GM23248 (cell line): ENCODE measurements around the gene PAQR4. TPM values are rescaled to one million over a fixed set of nuclear protein-coding genes. Genes with fewer than 3 reads are reported as not detected.

Experiments used
- DNase-seq: peaks from one replicate; pipeline ENCODE4 v3.0.0-alpha.2; 2015
- H2AFZ ChIP-seq: fragments of 200-600 bp; sonication (generic); 2 replicates; pipeline ENCODE4 v1.6.1; 2016; ENCODE audit warnings: antibody characterized with exemption
- H3F3A ChIP-seq: fragments of 200-600 bp; sonication (generic); 2 replicates; pipeline ENCODE4 v1.6.1; 2016; ENCODE audit warnings: mild to moderate bottlenecking, antibody characterized with exemption, mixed run types; ENCODE audit not compliant: insufficient read depth
- H3K27ac ChIP-seq: fragments of 200-600 bp; sonication (generic); 2 replicates; pipeline ENCODE4 v1.5.1; 2016; ENCODE audit warnings: mild to moderate bottlenecking
- H3K27me3 ChIP-seq: fragments of 200-600 bp; sonication (generic); replicated peaks from 2 replicates; pipeline ENCODE4 v1.6.1; 2016; ENCODE audit warnings: mild to moderate bottlenecking; ENCODE audit not compliant: insufficient read depth
- H3K36me3 ChIP-seq: fragments of 200-600 bp; sonication (generic); 2 replicates; pipeline ENCODE4 v1.6.1; 2016; ENCODE audit warnings: low read depth, mild to moderate bottlenecking
- H3K4me1 ChIP-seq: fragments of 200-600 bp; sonication (generic); 2 replicates; pipeline ENCODE4 v1.6.1; 2016; ENCODE audit warnings: mild to moderate bottlenecking; ENCODE audit not compliant: insufficient read depth
- H3K4me2 ChIP-seq: fragments of 200-600 bp; sonication (generic); one replicate; pipeline ENCODE4 v1.6.1; 2016; ENCODE audit warnings: mild to moderate bottlenecking; ENCODE audit not compliant: unreplicated experiment
- H3K4me3 ChIP-seq: fragments of 200-600 bp; sonication (generic); 2 replicates; pipeline ENCODE4 v1.5.1; 2016; ENCODE audit warnings: mild to moderate bottlenecking
- H3K79me2 ChIP-seq: fragments of 200-600 bp; sonication (generic); 2 replicates; pipeline ENCODE4 v1.6.1; 2016; ENCODE audit warnings: mild to moderate bottlenecking; ENCODE audit not compliant: insufficient read depth
- H3K9ac ChIP-seq: fragments of 200-600 bp; sonication (generic); 2 replicates; pipeline ENCODE4 v1.6.1; 2016; ENCODE audit warnings: mild to moderate bottlenecking
- H3K9me2 ChIP-seq: fragments of 200-600 bp; sonication (generic); 2 replicates; pipeline ENCODE4 v1.6.1; 2016; ENCODE audit warnings: mixed run types, mild to moderate bottlenecking, moderate library complexity; ENCODE audit not compliant: insufficient read depth
- H3K9me3 ChIP-seq: fragments of 200-600 bp; sonication (generic); one replicate; pipeline ENCODE4 v1.6.1; 2017; ENCODE audit warnings: low read depth
- H4K20me1 ChIP-seq: fragments of 200-600 bp; sonication (generic); 2 replicates; pipeline ENCODE4 v1.6.0; 2016; ENCODE audit not compliant: insufficient read depth
- EZH2 ChIP-seq: fragments of 200-600 bp; sonication (generic); IDR thresholded peaks from 2 replicates; pipeline ENCODE4 v1.6.1; 2018; ENCODE audit warnings: antibody characterized with exemption, mild to moderate bottlenecking; ENCODE audit not compliant: insufficient read depth, poor library complexity, severe bottlenecking
- EZH2phosphoT487 ChIP-seq: fragments of 200-600 bp; sonication (generic); IDR thresholded peaks from 2 replicates; pipeline ENCODE4 v1.6.1; 2018; ENCODE audit warnings: antibody characterized with exemption, moderate library complexity, mild to moderate bottlenecking, low read depth; ENCODE audit not compliant: insufficient read depth
- WGBS, 2 experiments: methylation state at CpG; one replicate each; pipeline ENCODE4 v1.1.6; 2015 to 2017; ENCODE audit warnings: low lambda C conversion rate in 2 of 2, low coverage in 1 of 2; ENCODE audit errors: missing lambda C conversion rate in 2 of 2; 5-methylcytosine and 5-hydroxymethylcytosine counted together
- in situ Hi-C: fragments of 300-500 bp; cut with MboI; formaldehyde crosslinking; loops from 2 replicates; pipeline ENCODE4 v1.15.0; 2020
- polyA plus RNA-seq: library from polyadenylated mRNA; unstranded; fragments of >200 nt; fragmentation: Nextera tagmentation; extraction: Ambion mirVana; gene quantifications from 2 replicates; pipeline ENCODE4 v1.2.1, GENCODE V29; 2016
- total RNA-seq: library from RNA; depleted of rRNA; stranded (reverse); fragments of >200 nt; shearing (Covaris generic); gene quantifications from 2 replicates; pipeline ENCODE4 v1.2.3, GENCODE V29; 2014

Gene PAQR4
- total and polyA plus RNA-seq, 2 experiments from 2014 or later = 5.1 to 7.7 TPM

- Histone ChIP-seq H3K9me3 (no peaks in the 10 kb centered on the region), H3F3A (no peaks in the 10 kb centered on the region), H3K27ac (no peak overlapping the region), H3K36me3 (no peaks in the 10 kb centered on the region), H3K4me1 (no peaks in the 10 kb centered on the region), H2AFZ (no peak overlapping the region), H3K27me3 (no peaks in the 10 kb centered on the region; the same call in 1 of the 2 replicates), H3K9ac (no peak overlapping the region), H3K9me2 (no peaks in the 10 kb centered on the region), H3K4me3 (no peak overlapping the region), H3K4me2 (no peak overlapping the region), H4K20me1 (no peaks in the 10 kb centered on the region), H3K79me2 (no peaks in the 10 kb centered on the region)
- DNase-seq = no peak
- in situ Hi-C loops = no loop called here
- TF ChIP-seq EZH2 = no peak
- no peak for TF ChIP-seq EZH2phosphoT487
- 85 to 88% methylated on average over 12 of the region's 12 CpGs for WGBS, 2 experiments
Measured at GRCh38 chr16:2991566-2992261, 22.6 kb downstream of the PAQR4 start.

GRCh38 chr16:2992383-2993081 lies 23.4 kb downstream of the PAQR4 start:
- 83% methylated on average over 14 of the region's 14 CpGs for WGBS, 2 experiments
- Histone ChIP-seq H3K9me2 (no peaks in the 10 kb centered on the region), H3K4me2 (no peak overlapping the region), H3K9ac (no peak overlapping the region), H3K4me1 (no peaks in the 10 kb centered on the region), H4K20me1 (no peaks in the 10 kb centered on the region), H3K27me3 (no peaks in the 10 kb centered on the region; the same call in 1 of the 2 replicates), H3K4me3 (no peak overlapping the region), H3K27ac (no peak overlapping the region), H3K36me3 (no peaks in the 10 kb centered on the region), H3K79me2 (no peaks in the 10 kb centered on the region), H2AFZ (no peak overlapping the region), H3K9me3 (no peaks in the 10 kb centered on the region), H3F3A (no peaks in the 10 kb centered on the region)
- TF ChIP-seq EZH2phosphoT487 (no peak), EZH2 (no peak)
- in situ Hi-C loops = no loop called here
- no peak for DNase-seq

- DNase-seq = no peak
- Histone ChIP-seq H3K9me2 (no peaks in the 10 kb centered on the region), H3F3A (no peaks in the 10 kb centered on the region), H3K79me2 (no peaks in the 10 kb centered on the region), H3K27ac (no peak overlapping the region), H3K9me3 (no peaks in the 10 kb centered on the region), H2AFZ (no peak overlapping the region), H3K9ac (no peak overlapping the region), H4K20me1 (no peaks in the 10 kb centered on the region), H3K36me3 (no peaks in the 10 kb centered on the region), H3K4me1 (no peaks in the 10 kb centered on the region), H3K4me2 (no peak overlapping the region), H3K4me3 (no peak overlapping the region), H3K27me3 (no peaks in the 10 kb centered on the region)
- TF ChIP-seq EZH2 (no peak), EZH2phosphoT487 (no peak)
- WGBS, 2 experiments = 77 to 91% methylated on average over 4 to 13 of the region's 13 CpGs
- in situ Hi-C loops = no loop called here
Measured at GRCh38 chr16:2996298-2996697, 27.1 kb downstream of the PAQR4 start.

- H3K27me3 ChIP-seq = no peaks in the 10 kb centered on the region
Measured at GRCh38 chr16:2999929-3000328, 30.8 kb downstream of the PAQR4 start.

More at GRCh38 chr16:2999929-3000328, 30.8 kb downstream of the PAQR4 start:
- TF ChIP-seq EZH2phosphoT487 = no peak
- no peak for TF ChIP-seq EZH2
- DNase-seq = no peak
- Histone ChIP-seq H3K9me2 (no peaks in the 10 kb centered on the region), H3F3A (no peaks in the 10 kb centered on the region), H3K9ac (no peak overlapping the region), H3K4me2 (no peak overlapping the region), H4K20me1 (no peaks in the 10 kb centered on the region), H3K27ac (no peak overlapping the region), H3K36me3 (no peaks in the 10 kb centered on the region), H3K4me1 (no peaks in the 10 kb centered on the region), H2AFZ (no peak overlapping the region), H3K4me3 (no peak overlapping the region), H3K79me2 (no peaks in the 10 kb centered on the region), H3K9me3 (no peaks in the 10 kb centered on the region)
- WGBS, 2 experiments = 63 to 77% methylated on average over 6 of the region's 6 CpGs
- in situ Hi-C loops = no loop called here
